Right renal cortex interstitium (tissue), 3 donors: ENCODE data around the gene REV1. TPM values are rescaled to one million over a fixed set of nuclear protein-coding genes. Genes with fewer than 3 reads are reported as not detected.

Experiments used
- DNase-seq, 3 donors: peaks; one replicate each; pipeline ENCODE4 v3.0.0-alpha.2; 2013; ENCODE audit warnings: low read depth in 3 of 3, low spot score in 2 of 3
- polyA plus RNA-seq, 3 donors: library from polyadenylated mRNA; unstranded; fragments of 120-200 nt; gene quantifications; one replicate each; pipeline ENCODE4 v1.2.1, GENCODE V29; 2013; ENCODE audit not compliant: insufficient read length in 3 of 3

The REV1 gene
- polyA plus RNA-seq, 3 donors: 48.5 to 57.5 (median 55.4) TPM

GRCh38 chr2:99404797-99405669 is 84.8 kb downstream of the REV1 start:
- no peak for DNase-seq

- no peak for DNase-seq
These were observed 85.6 kb downstream of the REV1 start for GRCh38 chr2:99404039-99404796.

DNA sequence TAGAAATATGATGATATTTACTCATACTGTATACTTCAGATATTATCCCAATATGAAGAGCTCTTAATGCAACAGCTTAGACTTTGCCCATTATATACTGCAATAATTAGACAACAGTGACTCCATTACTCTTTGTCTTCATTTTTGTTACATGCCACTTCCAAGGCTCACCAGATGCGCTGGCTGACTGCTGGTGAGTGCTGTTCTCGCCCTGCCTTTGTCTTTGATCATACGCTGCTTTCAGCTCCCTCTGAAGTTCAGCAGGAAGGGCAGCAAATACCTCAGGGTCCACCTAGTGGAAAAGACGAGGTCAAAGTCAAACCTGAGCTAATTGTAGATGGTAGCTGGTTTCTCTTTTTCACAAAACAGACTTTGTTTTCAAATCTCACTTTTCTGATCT is 86.3 kb downstream of the REV1 start:
- peak in 1 of 3 donors; percentile 15 for DNase-seq

GRCh38 chr2:99403084-99403483 is 86.7 kb downstream of the REV1 start:
- DNase-seq: no peak

DNA sequence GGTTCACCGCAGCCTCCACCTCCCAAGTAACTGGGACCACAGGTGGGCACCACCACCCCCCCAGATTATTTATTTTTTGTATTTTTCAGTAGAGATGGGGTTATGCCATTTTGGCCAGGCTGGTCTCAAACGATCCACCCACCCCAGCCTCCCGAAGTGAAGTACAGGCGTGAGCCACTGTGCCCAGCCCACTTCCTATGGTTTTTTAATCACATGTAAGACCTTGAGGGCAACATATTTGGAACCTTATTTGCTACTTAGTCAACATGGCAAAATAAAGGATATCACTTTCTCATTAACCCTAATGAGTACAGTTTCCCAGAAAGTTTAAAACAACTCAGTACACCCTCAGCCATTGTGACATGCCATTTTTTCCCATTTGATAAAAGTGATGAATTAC is 88.0 kb downstream of the REV1 start:
- no peak for DNase-seq

GRCh38 chr2:99399795-99400194 is 90.0 kb downstream of the REV1 start:
- no peak for DNase-seq

DNA sequence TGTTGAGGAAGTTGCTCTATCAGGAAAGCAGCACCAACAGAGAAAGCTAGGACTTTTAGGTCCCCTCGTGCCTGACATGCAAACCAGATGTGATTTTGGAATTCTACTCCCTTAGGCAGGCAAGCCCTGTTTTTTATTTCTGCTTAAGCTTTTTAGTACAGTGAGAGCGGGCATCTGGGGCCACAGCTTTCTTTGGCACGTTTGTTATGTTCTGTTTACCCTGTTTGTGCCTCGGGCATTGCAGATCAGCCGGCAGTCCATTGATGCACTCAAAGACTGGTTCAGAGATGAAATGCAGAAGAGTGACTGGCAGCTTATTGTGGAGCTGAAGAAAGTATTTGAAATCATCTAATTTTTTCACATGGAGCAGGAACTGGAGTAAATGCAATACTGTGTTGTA is 90.8 kb downstream of the REV1 start:
- DNase-seq: no peak

DNA sequence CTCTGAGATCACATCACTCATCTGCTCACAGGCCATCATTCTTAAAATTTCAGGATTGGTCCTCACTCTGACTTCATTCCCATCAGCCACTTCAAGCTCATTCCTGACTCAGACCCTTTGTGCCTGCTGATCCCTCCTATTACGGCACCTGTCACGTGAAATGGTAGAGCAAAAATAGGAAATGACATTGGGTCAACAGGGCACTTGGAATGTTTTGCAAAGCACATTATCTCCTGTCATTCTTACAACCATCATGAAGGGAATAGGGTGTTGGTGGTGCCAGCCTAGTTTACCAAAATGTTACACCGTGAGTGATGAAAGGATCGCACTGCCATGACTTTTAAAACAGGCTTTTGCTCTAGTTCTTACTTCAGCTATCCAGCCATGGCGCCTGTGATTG is 91.5 kb downstream of the REV1 start:
- no peak for DNase-seq

DNA sequence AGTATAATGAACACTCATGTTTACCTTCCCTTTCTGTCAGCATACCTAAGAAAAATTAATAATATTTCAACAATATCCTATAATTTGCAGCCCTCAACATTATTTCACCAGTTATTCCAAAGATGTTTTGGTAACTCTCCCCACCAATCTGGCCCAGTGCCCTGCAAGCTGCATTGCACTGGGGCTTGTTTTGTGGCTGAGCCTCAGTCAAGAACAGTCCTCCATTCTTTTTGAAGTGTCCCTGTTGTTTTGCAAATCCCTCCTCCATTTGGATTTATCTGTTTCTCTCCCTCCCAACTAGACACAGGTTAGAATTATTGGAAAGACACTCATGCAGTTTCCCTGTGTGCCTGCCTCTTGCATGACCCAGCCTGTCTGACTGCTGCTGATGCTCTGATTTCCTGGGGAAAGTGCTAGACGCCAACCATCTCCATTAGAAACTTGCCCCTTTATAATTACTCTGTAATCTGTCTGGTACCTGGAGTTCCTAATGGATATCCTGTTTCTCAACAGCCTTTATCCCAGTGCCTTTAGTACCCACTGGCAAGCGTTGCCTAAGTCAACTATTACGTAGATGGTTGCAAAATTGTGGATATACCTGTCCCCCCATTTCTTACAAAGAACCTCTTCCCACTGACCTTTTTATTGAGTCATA is 92.4 kb downstream of the REV1 start:
- no peak for DNase-seq

DNA sequence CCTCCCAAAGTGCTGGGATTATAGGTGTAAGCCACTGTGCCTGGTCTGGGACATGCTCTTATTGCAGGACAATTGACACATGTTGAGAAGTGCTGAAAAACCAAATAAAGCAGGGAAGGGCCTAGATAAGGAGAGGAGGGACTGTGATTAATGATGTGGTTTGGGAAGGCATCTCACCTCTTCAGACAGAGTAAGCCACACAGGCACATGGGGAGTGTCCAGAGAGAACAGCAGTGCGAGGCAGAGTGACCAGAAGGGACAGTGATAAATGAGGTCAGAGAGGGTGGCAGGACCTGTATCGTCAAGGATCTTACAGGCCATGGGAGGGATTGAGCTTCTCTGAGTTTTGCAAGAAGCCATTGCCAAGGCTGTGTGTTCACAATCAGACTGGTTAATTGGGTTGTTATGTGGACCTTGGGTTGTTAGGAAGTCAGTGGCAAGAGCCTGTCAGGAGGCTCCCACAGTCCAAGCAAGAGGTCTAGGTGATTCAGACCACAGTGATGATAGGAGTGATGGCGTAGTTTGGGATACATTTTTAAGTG is 94.2 kb downstream of the REV1 start:
- no peak for DNase-seq

- no peak for DNase-seq
These were observed 99.9 kb downstream of the REV1 start for GRCh38 chr2:99389946-99390345.

DNA sequence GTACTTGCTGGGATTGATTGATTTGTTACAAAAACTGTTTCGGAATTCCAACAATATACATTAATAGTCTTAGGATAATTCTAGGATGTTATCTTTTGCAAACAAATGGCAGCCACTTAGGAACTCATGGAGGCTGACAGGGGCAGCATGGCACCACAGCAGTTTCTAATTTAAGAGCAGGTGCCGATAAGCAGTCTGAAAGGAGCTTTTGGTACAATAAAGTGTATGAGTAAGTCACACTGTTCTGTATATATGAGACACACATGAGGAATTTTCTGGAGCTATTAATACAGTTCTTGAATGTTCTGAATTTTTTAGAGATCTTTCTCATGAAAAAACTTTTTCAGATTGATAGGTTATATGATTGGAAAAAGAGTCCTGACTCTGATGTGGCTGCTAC is 100.4 kb downstream of the REV1 start:
- no peak for DNase-seq

GRCh38 chr2:99388892-99389291 is 100.9 kb downstream of the REV1 start:
- no peak for DNase-seq

GRCh38 chr2:99386011-99386410 is 103.8 kb downstream of the REV1 start:
- no peak for DNase-seq

- no peak for DNase-seq
These were observed 107.7 kb downstream of the REV1 start for GRCh38 chr2:99382143-99382542.

DNA sequence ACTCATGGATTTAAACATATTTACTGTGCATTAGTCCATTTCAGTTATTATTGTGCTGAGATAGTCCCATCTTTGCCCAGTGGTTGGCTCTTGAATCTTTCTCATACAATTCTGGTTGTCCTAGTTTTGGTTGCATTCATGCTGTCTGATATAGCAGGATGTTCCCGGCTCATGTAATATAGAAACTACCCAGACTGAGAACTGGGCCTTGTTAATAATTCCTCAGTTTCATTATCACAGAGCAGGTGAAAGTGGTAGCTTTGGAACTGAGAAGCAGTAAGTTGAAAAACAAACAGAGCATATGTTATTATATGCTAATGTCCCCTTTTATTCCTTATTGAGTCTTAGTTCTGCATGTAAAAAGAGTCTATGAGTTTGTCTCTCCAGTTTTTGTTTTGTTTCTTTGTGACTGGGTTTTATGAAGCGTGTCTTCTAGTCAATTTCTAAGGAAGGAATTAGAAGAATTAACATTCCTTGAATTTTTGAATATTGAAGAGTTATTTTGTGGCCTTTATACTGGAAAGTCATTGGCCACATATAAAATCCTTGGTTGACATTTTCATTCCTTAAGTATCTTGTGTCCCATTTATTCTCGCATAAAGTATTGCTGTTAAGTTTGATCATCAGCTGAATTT is 109.3 kb downstream of the REV1 start:
- no peak for DNase-seq

GRCh38 chr2:99377879-99378278 is 111.9 kb downstream of the REV1 start:
- no peak for DNase-seq

- no peak for DNase-seq
These were observed 113.5 kb downstream of the REV1 start for GRCh38 chr2:99376254-99376864.

DNA sequence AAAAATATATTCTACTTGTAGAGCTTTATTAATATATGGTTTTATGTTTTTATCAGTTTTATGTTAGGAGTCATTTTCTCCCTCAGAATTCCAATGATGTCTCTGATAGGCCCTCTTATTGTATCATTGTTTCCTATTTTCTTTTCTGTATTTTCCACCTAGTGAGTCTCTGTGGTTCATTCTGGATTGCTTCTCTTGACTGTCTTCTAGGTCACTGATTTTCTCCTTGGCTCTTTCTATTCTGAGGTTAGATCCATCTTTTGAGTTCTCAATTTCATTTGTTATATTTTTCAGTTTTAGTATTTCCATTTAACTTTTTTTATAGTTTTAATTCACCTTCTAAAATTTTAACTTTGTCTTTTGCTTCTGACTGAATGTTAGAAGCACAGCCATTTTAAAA is 115.1 kb downstream of the REV1 start:
- no peak for DNase-seq

GRCh38 chr2:99373144-99373543 is 116.7 kb downstream of the REV1 start:
- DNase-seq: no peak
